HCT116 (cell line): ENCODE measurements around the gene POFUT1. TPM values are rescaled to one million over a fixed set of nuclear protein-coding genes. Genes with fewer than 3 reads are reported as not detected.

Source experiments
- ATAC-seq: fragments of 200-7000 bp; cut with Tn5 transposase; 2 replicates; pipeline ENCODE4 v1.9.1; 2020; ENCODE audit warnings: mild to moderate bottlenecking, moderate library complexity
- BruUV-seq: library from RNA; stranded (reverse); fragments of 400-500 nt; replicated peaks from 2 replicates; lab custom pipeline; 2021; lab: Mats Ljungman, UMichigan
- CTCF ChIA-PET: fragments of 300-600 bp; sonication (Branson Sonifier 250); formaldehyde crosslinking; loops from one replicate; lab custom pipeline; 2021; ENCODE audit warnings: antibody characterized with exemption; lab: Charles Lee
- POLR2A ChIA-PET: fragments of 300-600, 350-600 bp; sonication (Branson Sonifier 250); formaldehyde crosslinking; loops from one replicate; lab custom pipeline; 2021; ENCODE audit warnings: antibody characterized with exemption; lab: Charles Lee
- RAD21 ChIA-PET, 2 experiments: fragments of 300-600 bp; sonication (Branson Sonifier 250); formaldehyde crosslinking; loops; one replicate each; lab custom pipeline; 2023; ENCODE audit warnings: low total read pairs in 2 of 2; ENCODE audit not compliant: uncharacterized antibody in 2 of 2, unreplicated experiment in 2 of 2, low non-redundant PET in 1 of 2; lab: Charles Lee
- DNase-seq: peaks from one replicate; pipeline ENCODE4 v3.0.0-alpha.2; 2010; ENCODE audit warnings: low read depth, low spot score
- H2AFZ ChIP-seq: fragments of 200-600 bp; shearing (Covaris generic), sonication (generic); 2 replicates; pipeline ENCODE4 v1.6.1; 2017; ENCODE audit warnings: low read depth, mixed run types, mixed read lengths, antibody characterized with exemption, low read length; ENCODE audit not compliant: poor library complexity, severe bottlenecking
- H3K27ac ChIP-seq: 2 replicates; pipeline ENCODE4 v1.5.1; 2012; ENCODE audit warnings: low read depth, low read length
- H3K27me3 ChIP-seq: fragments of 200-600 bp; sonication (generic); 2 replicates; pipeline ENCODE4 v1.6.1; 2016; ENCODE audit warnings: mixed run types, low read length, mixed read lengths; ENCODE audit not compliant: insufficient read depth
- H3K36me3 ChIP-seq, 2 experiments: fragments of 200-500 bp in 1 of 2; fragments of 200-600 bp in 1 of 2; sonication (Bioruptor generic) in 1 of 2; sonication (generic) in 1 of 2; 2 replicates each; pipeline versions ENCODE4 v1.5.1 to v1.6.1; 2014 to 2016; ENCODE audit warnings: low read length in 2 of 2, inconsistent platforms in 1 of 2, mixed read lengths in 1 of 2, mixed run types in 1 of 2; ENCODE audit not compliant: insufficient read depth in 2 of 2, control insufficient read depth in 1 of 2
- H3K4me1 ChIP-seq, 2 experiments: fragments of 200-600 bp in 1 of 2; sonication (generic) in 1 of 2; 2 replicates each; pipeline versions ENCODE4 v1.5.1 to v1.6.1; 2012 to 2017; ENCODE audit warnings: low read length in 2 of 2, inconsistent platforms in 1 of 2, mild to moderate bottlenecking in 1 of 2, mixed read lengths in 1 of 2, mixed run types in 1 of 2, moderate library complexity in 1 of 2; ENCODE audit not compliant: insufficient read depth in 2 of 2, control insufficient read depth in 1 of 2
- H3K4me2 ChIP-seq: fragments of 200-600 bp; sonication (generic); 2 replicates; pipeline ENCODE4 v1.6.1; 2017; ENCODE audit warnings: mixed run types, low read length, mixed read lengths
- H3K4me3 ChIP-seq, 2 experiments: fragments of 200-600 bp in 1 of 2; sonication (generic) in 1 of 2; replicated peaks in 1 of 2; 2 replicates each; pipeline ENCODE4 v1.5.1; 2011 to 2016; ENCODE audit warnings: low read length in 2 of 2, control low read depth in 1 of 2, low read depth in 1 of 2, mild to moderate bottlenecking in 1 of 2, mixed read lengths in 1 of 2, mixed run types in 1 of 2
- H3K79me2 ChIP-seq: fragments of 200-600 bp; sonication (generic); 2 replicates; pipeline ENCODE4 v1.6.1; 2017; ENCODE audit warnings: mild to moderate bottlenecking, mixed run types, low read length, moderate library complexity, mixed read lengths; ENCODE audit not compliant: insufficient read depth
- H3K9ac ChIP-seq: fragments of 200-600 bp; sonication (generic); 2 replicates; pipeline ENCODE4 v1.6.1; 2016; ENCODE audit warnings: low read length, mixed read lengths
- H3K9me2 ChIP-seq: fragments of 200-600 bp; sonication (generic), shearing (Covaris generic); 2 replicates; pipeline ENCODE4 v1.6.1; 2017; ENCODE audit warnings: mixed run types, mild to moderate bottlenecking, moderate library complexity; ENCODE audit not compliant: insufficient read depth
- H3K9me3 ChIP-seq, 2 experiments: fragments of 200-500 bp in 1 of 2; fragments of 200-600 bp in 1 of 2; sonication (Bioruptor generic) in 1 of 2; sonication (generic) in 1 of 2; 2 replicates each; pipeline ENCODE4 v1.6.1; 2014 to 2017; ENCODE audit warnings: low read length in 2 of 2, mixed read lengths in 2 of 2, inconsistent platforms in 1 of 2, low read depth in 1 of 2, mild to moderate bottlenecking in 1 of 2, mixed run types in 1 of 2, moderate library complexity in 1 of 2; ENCODE audit not compliant: control insufficient read depth in 1 of 2, insufficient read depth in 1 of 2
- H4K20me1 ChIP-seq: fragments of 200-600 bp; sonication (generic), shearing (Covaris generic); 2 replicates; pipeline ENCODE4 v1.6.1; 2017; ENCODE audit warnings: mixed run types, mild to moderate bottlenecking, moderate library complexity; ENCODE audit not compliant: insufficient read depth
- ATF3 ChIP-seq: IDR thresholded peaks from 2 replicates; pipeline ENCODE4 v1.6.1; 2012
- CBX3 ChIP-seq: IDR thresholded peaks from 2 replicates; pipeline ENCODE4 v1.6.1; 2012; ENCODE audit warnings: low read depth
- CTCF ChIP-seq, 3 experiments: fragments of 200-600 bp in 1 of 3; sonication (generic) in 1 of 3; IDR thresholded peaks in 2 of 3; conservative IDR thresholded peaks in 1 of 3; 2 replicates each; pipeline ENCODE4 v1.5.1; 2012 to 2017; ENCODE audit warnings: low read depth in 2 of 3, low read length in 2 of 3, antibody characterized with exemption in 1 of 3, borderline replicate concordance in 1 of 3, control low read depth in 1 of 3, mild to moderate bottlenecking in 1 of 3, mixed read lengths in 1 of 3, mixed run types in 1 of 3, moderate library complexity in 1 of 3; ENCODE audit not compliant: insufficient read depth in 1 of 3
- EGR1 ChIP-seq: IDR thresholded peaks from 2 replicates; pipeline ENCODE4 v1.6.1; 2012; ENCODE audit warnings: low read depth
- ELF1 ChIP-seq: IDR thresholded peaks from 2 replicates; pipeline ENCODE4 v1.6.1; 2012; ENCODE audit warnings: low read depth, borderline replicate concordance
- FOSL1 ChIP-seq: IDR thresholded peaks from 2 replicates; pipeline ENCODE4 v1.6.1; 2012; ENCODE audit warnings: low read depth
- JUND ChIP-seq: IDR thresholded peaks from 2 replicates; pipeline ENCODE4 v1.6.1; 2012
- MAX ChIP-seq: IDR thresholded peaks from 2 replicates; pipeline ENCODE4 v1.6.1; 2012
- POLR2A ChIP-seq: IDR thresholded peaks from 2 replicates; pipeline ENCODE4 v1.7.0; 2011; ENCODE audit warnings: borderline replicate concordance; ENCODE audit not compliant: insufficient read depth, insufficient read length; ENCODE audit errors: extremely low read depth
- POLR2AphosphoS5 ChIP-seq: IDR thresholded peaks from 2 replicates; pipeline ENCODE4 v1.6.1; 2011; ENCODE audit warnings: mild to moderate bottlenecking, low read depth, low read length, moderate library complexity
- REST ChIP-seq: IDR thresholded peaks from 2 replicates; pipeline ENCODE4 v1.6.1; 2012; ENCODE audit warnings: low read depth
- SIN3A ChIP-seq: IDR thresholded peaks from 2 replicates; pipeline ENCODE4 v1.6.1; 2012; ENCODE audit warnings: low read depth
- SP1 ChIP-seq: IDR thresholded peaks from 2 replicates; pipeline ENCODE4 v1.6.1; 2012; ENCODE audit warnings: low read depth
- SRF ChIP-seq: IDR thresholded peaks from 2 replicates; pipeline ENCODE4 v1.6.1; 2012; ENCODE audit warnings: low read depth
- TCF7L2 ChIP-seq: IDR thresholded peaks from 2 replicates; pipeline ENCODE4 v1.7.0; 2011; ENCODE audit warnings: borderline replicate concordance, inconsistent platforms; ENCODE audit not compliant: insufficient read depth, insufficient read length; ENCODE audit errors: extremely low read depth
- ZBTB33 ChIP-seq: IDR thresholded peaks from 2 replicates; pipeline ENCODE4 v1.6.1; 2011; ENCODE audit warnings: mild to moderate bottlenecking, low read length, moderate library complexity; ENCODE audit not compliant: insufficient replicate concordance; ENCODE audit errors: extremely low read depth
- ZFX ChIP-seq: fragments of 450-650 bp; IDR thresholded peaks from 2 replicates; pipeline ENCODE4 v1.6.1; 2017
- ZNF274 ChIP-seq: fragments of 200-500 bp; sonication (Bioruptor generic); IDR thresholded peaks from 2 replicates; pipeline ENCODE4 v1.6.1; 2014; ENCODE audit warnings: mild to moderate bottlenecking, low read depth, low read length, inconsistent platforms
- intact Hi-C: fragments of 100-400 bp; cut with micrococcal nuclease; formaldehyde crosslinking; loops from 2 replicates; pipeline ENCODE4 v1.10.0; 2022
- total RNA-seq: library from RNA; stranded (reverse); gene quantifications from one replicate; pipeline ENCODE4 v1.2.1, GENCODE V29; 2021; ENCODE audit not compliant: unreplicated experiment

POFUT1 gene
- total RNA-seq, 1 experiment from 2014 or later: 34.5 TPM

- ChIA-PET CTCF (no interaction called here), POLR2A (no interaction called here), RAD21 (no interaction called here)
- Histone ChIP-seq H3K36me3 (peaks cover 17 to 29% of the 10 kb centered on the region in 2 experiments), H3K9me2 (no peaks in the 10 kb centered on the region), H3K4me2 (no peak overlapping the region), H3K9me3 (no peaks in the 10 kb centered on the region), H3K4me1 (no peaks in the 10 kb centered on the region), H3K79me2 (no peaks in the 10 kb centered on the region), H3K4me3 (no peak overlapping the region), H3K9ac (no peak overlapping the region), H3K27ac (no peak overlapping the region), H3K27me3 (no peaks in the 10 kb centered on the region), H2AFZ (no peak overlapping the region), H4K20me1 (no peaks in the 10 kb centered on the region)
- no TSS peak for BruUV-seq
- ATAC-seq (no peak), DNase-seq (no peak)
- intact Hi-C loops: no loop called here
- TF ChIP-seq MAX: no peak
- TF ChIP-seq ATF3: no peak
- no peak for TF ChIP-seq SIN3A
- TF ChIP-seq TCF7L2: no peak
- no peak for TF ChIP-seq CTCF (IDR thresholded peaks at IDR 0.05 in 2 of 3, conservative IDR thresholded peaks at IDR 0.05 in 1 of 3; ENCODE audit: borderline replicate concordance in 1 of 3, insufficient read depth in 1 of 3, low read depth in 2 of 3, low read length in 2 of 3)
- no peak for TF ChIP-seq FOSL1
- no peak for TF ChIP-seq SP1
- TF ChIP-seq JUND: no peak
- no peak for TF ChIP-seq REST
- TF ChIP-seq SRF: no peak
- no peak for TF ChIP-seq ZNF274
- no peak for TF ChIP-seq POLR2A
- TF ChIP-seq ZFX: no peak
- no peak for TF ChIP-seq ZBTB33
- no peak for TF ChIP-seq CBX3
- TF ChIP-seq EGR1: no peak
- no peak for TF ChIP-seq ELF1
- TF ChIP-seq POLR2AphosphoS5: no peak
Observed at GRCh38 chr20:32227306-32227705, 19.6 kb downstream of the POFUT1 start.
